Loucy (cell line): ENCODE results near the gene LRRC14B.

Experiments
- H2AFZ ChIP-seq: fragments of 200-600 bp; sonication (generic); 2 replicates; pipeline ENCODE4 v1.6.0; 2016; ENCODE audit warnings: antibody characterized with exemption, mild to moderate bottlenecking, low read length, moderate library complexity
- H3F3A ChIP-seq: fragments of 200-600 bp; 2 replicates; pipeline ENCODE4 v1.6.0; 2016; ENCODE audit warnings: antibody characterized with exemption, low read depth, mild to moderate bottlenecking
- H3K27me3 ChIP-seq: fragments of 200-600 bp; sonication (generic); 2 replicates; pipeline ENCODE4 v1.6.1; 2014; ENCODE audit warnings: low read length, mild to moderate bottlenecking; ENCODE audit not compliant: insufficient read depth, poor library complexity, severe bottlenecking
- H3K36me3 ChIP-seq: fragments of 200-600 bp; sonication (generic); 2 replicates; pipeline ENCODE4 v1.6.1; 2016; ENCODE audit warnings: low read length; ENCODE audit not compliant: insufficient read depth
- H3K4me1 ChIP-seq: fragments of 200-600 bp; sonication (generic); 2 replicates; pipeline ENCODE4 v1.5.1; 2014; ENCODE audit warnings: low read length, mild to moderate bottlenecking; ENCODE audit not compliant: insufficient read depth, poor library complexity, severe bottlenecking
- H3K4me2 ChIP-seq: fragments of 200-600 bp; sonication (generic); 2 replicates; pipeline ENCODE4 v1.6.0; 2014; ENCODE audit warnings: antibody characterized with exemption, low read length, low read depth, mild to moderate bottlenecking; ENCODE audit not compliant: poor library complexity, severe bottlenecking
- H3K4me3 ChIP-seq: fragments of 200-600 bp; sonication (generic); 2 replicates; pipeline ENCODE4 v1.5.1; 2014; ENCODE audit warnings: low read length, mild to moderate bottlenecking, mixed read lengths; ENCODE audit not compliant: poor library complexity, severe bottlenecking
- H3K79me2 ChIP-seq: fragments of 200-600 bp; sonication (generic); 2 replicates; pipeline ENCODE4 v1.6.1; 2014; ENCODE audit warnings: low read length; ENCODE audit not compliant: insufficient read depth
- H3K9ac ChIP-seq: fragments of 200-600 bp; sonication (generic); 2 replicates; pipeline ENCODE4 v1.6.0; 2014; ENCODE audit warnings: mild to moderate bottlenecking, low read depth, low read length, moderate library complexity; ENCODE audit not compliant: poor library complexity, severe bottlenecking
- H3K9me2 ChIP-seq: fragments of 200-600 bp; sonication (generic); replicated peaks from 2 replicates; pipeline ENCODE4 v1.6.1; 2016; ENCODE audit warnings: low read depth, low read length, mixed read lengths
- H3K9me3 ChIP-seq: fragments of 200-600 bp; sonication (generic); 2 replicates; pipeline ENCODE4 v1.6.1; 2014; ENCODE audit warnings: mild to moderate bottlenecking, antibody characterized with exemption, low read length, low read depth; ENCODE audit not compliant: insufficient read depth
- H4K20me1 ChIP-seq: fragments of 200-600 bp; sonication (generic); 2 replicates; pipeline ENCODE4 v1.6.0; 2014; ENCODE audit warnings: antibody characterized with exemption, low read length, mild to moderate bottlenecking; ENCODE audit not compliant: insufficient read depth, poor library complexity, severe bottlenecking
- EZH2phosphoT487 ChIP-seq: fragments of 200-600 bp; IDR thresholded peaks from 2 replicates; pipeline ENCODE4 v1.6.1; 2018; ENCODE audit warnings: antibody characterized with exemption, mild to moderate bottlenecking, moderate library complexity, borderline replicate concordance
- TF ChIP-seq, protein P1 (sequence below): fragments of 200-600 bp; sonication (generic); conservative IDR thresholded peaks from 2 replicates; pipeline ENCODE4 v1.5.1; 2014; ENCODE audit warnings: mild to moderate bottlenecking, antibody characterized with exemption, low read length

The LRRC14B gene

DNA sequence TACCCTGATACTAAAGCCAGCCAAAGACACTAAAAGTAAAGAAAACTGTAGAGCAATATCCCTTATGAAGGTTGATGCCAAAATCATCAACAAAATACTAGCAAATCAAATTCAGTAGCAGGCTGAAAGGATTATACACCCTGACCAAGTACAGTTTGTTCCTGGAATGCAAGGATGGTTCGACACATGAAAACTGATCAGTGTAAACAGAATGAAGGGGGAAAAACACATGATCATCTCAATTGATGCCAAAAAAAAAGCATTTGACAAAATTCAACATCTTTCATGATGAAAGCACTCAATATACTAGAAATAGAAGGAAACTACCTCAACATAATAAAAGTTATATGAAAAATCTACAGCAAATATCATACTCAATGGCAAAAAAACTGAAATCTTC, 43.5 kb upstream of the LRRC14B start:
- Histone ChIP-seq H3F3A (no peaks in the 10 kb centered on the region), H2AFZ (no peak overlapping the region), H3K4me3 (no peak overlapping the region), H3K9me3 (peaks cover 19% of the 10 kb centered on the region; the same call in 1 of the 2 replicates), H3K4me2 (no peak overlapping the region), H3K27me3 (no peaks in the 10 kb centered on the region), H3K36me3 (no peaks in the 10 kb centered on the region), H3K4me1 (no peaks in the 10 kb centered on the region), H3K9me2 (no peaks in the 10 kb centered on the region), H3K9ac (no peak overlapping the region), H4K20me1 (no peaks in the 10 kb centered on the region), H3K79me2 (no peaks in the 10 kb centered on the region)
- TF ChIP-seq EZH2phosphoT487, result no peak
- TF ChIP-seq, protein P1, sequence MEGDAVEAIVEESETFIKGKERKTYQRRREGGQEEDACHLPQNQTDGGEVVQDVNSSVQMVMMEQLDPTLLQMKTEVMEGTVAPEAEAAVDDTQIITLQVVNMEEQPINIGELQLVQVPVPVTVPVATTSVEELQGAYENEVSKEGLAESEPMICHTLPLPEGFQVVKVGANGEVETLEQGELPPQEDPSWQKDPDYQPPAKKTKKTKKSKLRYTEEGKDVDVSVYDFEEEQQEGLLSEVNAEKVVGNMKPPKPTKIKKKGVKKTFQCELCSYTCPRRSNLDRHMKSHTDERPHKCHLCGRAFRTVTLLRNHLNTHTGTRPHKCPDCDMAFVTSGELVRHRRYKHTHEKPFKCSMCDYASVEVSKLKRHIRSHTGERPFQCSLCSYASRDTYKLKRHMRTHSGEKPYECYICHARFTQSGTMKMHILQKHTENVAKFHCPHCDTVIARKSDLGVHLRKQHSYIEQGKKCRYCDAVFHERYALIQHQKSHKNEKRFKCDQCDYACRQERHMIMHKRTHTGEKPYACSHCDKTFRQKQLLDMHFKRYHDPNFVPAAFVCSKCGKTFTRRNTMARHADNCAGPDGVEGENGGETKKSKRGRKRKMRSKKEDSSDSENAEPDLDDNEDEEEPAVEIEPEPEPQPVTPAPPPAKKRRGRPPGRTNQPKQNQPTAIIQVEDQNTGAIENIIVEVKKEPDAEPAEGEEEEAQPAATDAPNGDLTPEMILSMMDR, result no peak

DNA sequence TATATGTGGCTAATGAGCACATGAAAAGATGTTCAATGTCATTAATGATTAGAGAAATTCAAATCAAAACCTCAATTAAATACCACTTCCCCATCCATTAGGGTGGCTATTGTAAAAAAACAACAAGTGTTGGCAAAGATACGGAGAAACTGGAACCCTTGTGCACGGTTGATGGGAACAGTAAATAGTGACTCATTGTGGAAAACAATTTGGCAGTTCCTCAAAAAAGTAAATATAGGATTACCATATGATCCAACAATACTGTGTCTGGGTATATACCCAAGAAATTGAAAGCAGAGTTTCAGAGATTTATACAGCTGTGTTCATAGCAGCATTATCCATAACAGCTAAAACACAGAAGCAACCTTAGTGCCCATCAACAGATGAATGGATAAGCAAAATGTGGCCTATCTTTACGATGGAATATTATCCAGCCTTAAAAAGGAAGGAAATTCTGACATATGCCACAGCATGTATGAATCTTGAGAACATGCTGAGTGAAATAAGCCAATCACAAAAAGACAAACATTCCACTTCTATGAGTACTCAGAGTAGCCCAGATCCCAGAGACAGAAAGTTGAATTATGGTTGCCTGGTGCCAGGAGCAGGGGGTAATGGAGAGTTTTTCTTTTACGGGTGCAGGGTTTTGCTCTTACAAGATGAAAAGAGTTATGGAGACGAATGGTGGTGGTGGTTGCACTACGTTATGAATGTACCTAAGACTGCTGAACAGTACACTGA, 41.4 kb upstream of the LRRC14B start:
- H3K9me3 ChIP-seq, result peaks cover 19% of the 10 kb centered on the region; the same call in 1 of the 2 replicates
- no peaks in the 10 kb centered on the region for H3F3A ChIP-seq
- no peak overlapping the region for H3K4me2 ChIP-seq
- H3K9me2 ChIP-seq, result no peaks in the 10 kb centered on the region
- H3K9ac ChIP-seq, result no peak overlapping the region
- no peaks in the 10 kb centered on the region for H3K79me2 ChIP-seq
- H2AFZ ChIP-seq, result no peak overlapping the region
- no peaks in the 10 kb centered on the region for H3K27me3 ChIP-seq
- H3K4me1 ChIP-seq, result peaks cover 8% of the 10 kb centered on the region
- H4K20me1 ChIP-seq, result no peaks in the 10 kb centered on the region
- H3K4me3 ChIP-seq, result no peak overlapping the region
- H3K36me3 ChIP-seq, result no peaks in the 10 kb centered on the region
- TF ChIP-seq, protein P1, result no peak
- no peak for TF ChIP-seq EZH2phosphoT487

DNA sequence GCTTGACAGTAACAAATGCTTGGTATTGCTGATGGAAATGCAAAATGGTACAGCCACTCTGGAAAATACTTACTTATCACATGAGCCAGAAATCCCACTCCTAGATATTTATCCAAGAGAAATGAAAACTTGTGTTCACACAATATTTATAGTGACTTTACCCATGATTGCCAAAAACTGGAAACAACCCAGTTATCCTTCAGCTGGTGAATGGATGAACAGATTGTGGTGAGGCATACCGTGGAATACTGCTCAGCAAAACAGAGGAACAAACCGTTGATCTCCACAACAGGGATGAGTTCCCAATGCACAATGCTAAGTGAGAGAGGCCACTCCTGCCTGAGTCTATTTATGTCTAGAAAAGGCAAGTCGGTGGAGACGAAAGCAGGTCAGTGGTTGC, 40.5 kb upstream of the LRRC14B start:
- H3F3A ChIP-seq, result no peaks in the 10 kb centered on the region
- peaks cover 16% of the 10 kb centered on the region for H3K4me1 ChIP-seq
- H3K36me3 ChIP-seq, result no peaks in the 10 kb centered on the region
- no peak for TF ChIP-seq EZH2phosphoT487
- TF ChIP-seq, protein P1, result no peak
- no peaks in the 10 kb centered on the region for H3K79me2 ChIP-seq
- no peaks in the 10 kb centered on the region for H3K27me3 ChIP-seq
- H4K20me1 ChIP-seq, result no peaks in the 10 kb centered on the region
- H3K4me3 ChIP-seq, result no peak overlapping the region
- H3K9me2 ChIP-seq, result no peaks in the 10 kb centered on the region
- H3K9ac ChIP-seq, result no peak overlapping the region
- H2AFZ ChIP-seq, result no peak overlapping the region
- no peak overlapping the region for H3K4me2 ChIP-seq
- peaks cover 19% of the 10 kb centered on the region; the same call in 1 of the 2 replicates for H3K9me3 ChIP-seq
